GM10266 (cell line): ENCODE measurements around the gene CLASP1.

Experiments used
- DNase-seq: peaks from one replicate; pipeline ENCODE4 v3.0.0; 2012; ENCODE audit errors: extremely low spot score
- TF ChIP-seq, protein P1 (sequence below): IDR thresholded peaks from 2 replicates; pipeline ENCODE4 v1.5.1; 2012; ENCODE audit warnings: mild to moderate bottlenecking, low read depth; ENCODE audit not compliant: control insufficient read depth, insufficient read depth; ENCODE audit errors: missing control alignments

Gene CLASP1

DNA sequence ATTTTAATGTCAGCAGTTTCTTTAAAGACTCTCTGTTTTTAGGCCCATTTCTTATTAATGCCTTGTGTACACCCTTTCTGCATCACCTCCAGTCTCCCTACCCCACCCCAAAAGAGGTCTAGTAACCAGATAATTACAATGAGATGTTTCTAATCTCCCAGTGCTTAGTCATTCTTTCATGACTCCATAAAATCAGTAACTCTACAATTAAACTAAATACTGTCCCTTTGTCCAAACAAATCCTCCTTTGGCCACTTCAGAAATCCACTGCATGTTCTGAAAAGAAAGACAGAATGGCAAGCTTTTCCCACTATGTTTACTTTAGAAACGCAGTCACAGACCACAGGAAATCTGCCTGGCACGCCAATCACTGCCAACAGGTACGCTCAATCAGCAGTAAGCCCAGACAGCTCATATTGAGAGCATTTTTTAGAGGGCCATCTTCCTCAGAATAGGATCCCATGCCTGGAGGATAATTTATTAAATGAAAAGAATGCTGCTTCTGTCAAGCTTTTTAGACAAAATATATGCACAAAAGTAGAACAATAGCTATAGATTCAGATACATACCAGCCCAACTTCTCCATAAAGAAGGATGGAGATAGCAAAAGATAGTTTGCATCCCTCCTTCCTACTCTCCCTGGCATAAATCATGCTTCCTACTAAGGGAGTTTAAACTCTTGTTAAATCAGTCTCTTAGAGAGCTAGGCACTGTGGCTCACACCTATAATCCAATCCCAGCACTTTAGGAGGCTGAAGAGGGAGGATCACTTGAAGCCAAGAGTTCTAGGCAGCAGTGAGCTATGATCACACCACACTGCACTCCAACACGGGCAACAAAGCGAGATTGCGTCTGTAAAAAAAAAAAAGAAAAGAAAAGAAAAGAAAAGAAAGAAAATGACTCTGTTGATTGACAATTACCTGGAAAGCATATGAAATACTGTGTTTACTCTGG is 14.6 kb downstream of the CLASP1 start:
- TF ChIP-seq, protein P1, sequence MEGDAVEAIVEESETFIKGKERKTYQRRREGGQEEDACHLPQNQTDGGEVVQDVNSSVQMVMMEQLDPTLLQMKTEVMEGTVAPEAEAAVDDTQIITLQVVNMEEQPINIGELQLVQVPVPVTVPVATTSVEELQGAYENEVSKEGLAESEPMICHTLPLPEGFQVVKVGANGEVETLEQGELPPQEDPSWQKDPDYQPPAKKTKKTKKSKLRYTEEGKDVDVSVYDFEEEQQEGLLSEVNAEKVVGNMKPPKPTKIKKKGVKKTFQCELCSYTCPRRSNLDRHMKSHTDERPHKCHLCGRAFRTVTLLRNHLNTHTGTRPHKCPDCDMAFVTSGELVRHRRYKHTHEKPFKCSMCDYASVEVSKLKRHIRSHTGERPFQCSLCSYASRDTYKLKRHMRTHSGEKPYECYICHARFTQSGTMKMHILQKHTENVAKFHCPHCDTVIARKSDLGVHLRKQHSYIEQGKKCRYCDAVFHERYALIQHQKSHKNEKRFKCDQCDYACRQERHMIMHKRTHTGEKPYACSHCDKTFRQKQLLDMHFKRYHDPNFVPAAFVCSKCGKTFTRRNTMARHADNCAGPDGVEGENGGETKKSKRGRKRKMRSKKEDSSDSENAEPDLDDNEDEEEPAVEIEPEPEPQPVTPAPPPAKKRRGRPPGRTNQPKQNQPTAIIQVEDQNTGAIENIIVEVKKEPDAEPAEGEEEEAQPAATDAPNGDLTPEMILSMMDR, result no peak
- DNase-seq, result no peak

DNA sequence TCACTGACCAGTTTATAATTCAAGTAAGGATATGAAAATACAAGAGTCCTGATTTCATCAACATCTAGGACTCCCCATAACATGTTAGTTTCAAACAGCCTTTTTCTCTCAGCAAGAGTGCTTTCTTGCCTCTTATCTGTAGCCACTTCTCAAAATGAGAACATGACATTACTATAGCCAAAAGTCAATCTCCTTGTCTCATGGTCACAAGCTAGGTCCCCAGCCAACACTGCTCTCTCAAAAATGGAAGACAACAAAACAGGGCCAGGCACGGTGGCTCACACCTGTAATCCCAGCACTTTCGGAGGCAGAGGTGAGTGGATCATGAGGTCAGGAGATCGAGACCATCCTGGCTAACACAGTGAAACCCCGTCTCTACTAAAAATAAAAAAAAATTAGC is 15.8 kb downstream of the CLASP1 start:
- no peak for DNase-seq
- TF ChIP-seq, protein P1, result no peak

DNA sequence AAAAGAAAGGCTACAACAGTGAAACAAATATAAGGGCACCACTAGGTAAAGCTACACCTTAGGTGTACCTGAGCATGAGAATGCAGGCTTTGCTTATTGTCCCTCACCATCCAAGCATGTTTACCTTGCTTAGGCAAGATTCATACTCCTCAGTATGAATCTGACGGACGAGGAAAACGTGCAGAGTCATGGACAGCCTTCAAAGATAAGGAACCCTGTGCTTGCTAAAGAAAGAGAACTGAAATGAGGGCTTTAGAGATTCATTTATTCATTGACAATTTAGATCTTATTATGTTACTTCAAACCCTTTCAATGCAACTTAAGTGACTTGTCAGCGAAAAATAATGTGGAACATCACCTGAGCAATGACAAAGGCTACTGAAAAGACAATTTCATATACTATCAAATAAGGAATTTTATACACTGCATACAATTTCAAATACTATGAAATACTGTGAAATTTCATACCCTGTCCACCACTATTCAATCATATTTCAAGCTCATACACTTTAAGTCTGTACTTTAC is 21.7 kb downstream of the CLASP1 start:
- DNase-seq, result no peak
- TF ChIP-seq, protein P1, result no peak

DNA sequence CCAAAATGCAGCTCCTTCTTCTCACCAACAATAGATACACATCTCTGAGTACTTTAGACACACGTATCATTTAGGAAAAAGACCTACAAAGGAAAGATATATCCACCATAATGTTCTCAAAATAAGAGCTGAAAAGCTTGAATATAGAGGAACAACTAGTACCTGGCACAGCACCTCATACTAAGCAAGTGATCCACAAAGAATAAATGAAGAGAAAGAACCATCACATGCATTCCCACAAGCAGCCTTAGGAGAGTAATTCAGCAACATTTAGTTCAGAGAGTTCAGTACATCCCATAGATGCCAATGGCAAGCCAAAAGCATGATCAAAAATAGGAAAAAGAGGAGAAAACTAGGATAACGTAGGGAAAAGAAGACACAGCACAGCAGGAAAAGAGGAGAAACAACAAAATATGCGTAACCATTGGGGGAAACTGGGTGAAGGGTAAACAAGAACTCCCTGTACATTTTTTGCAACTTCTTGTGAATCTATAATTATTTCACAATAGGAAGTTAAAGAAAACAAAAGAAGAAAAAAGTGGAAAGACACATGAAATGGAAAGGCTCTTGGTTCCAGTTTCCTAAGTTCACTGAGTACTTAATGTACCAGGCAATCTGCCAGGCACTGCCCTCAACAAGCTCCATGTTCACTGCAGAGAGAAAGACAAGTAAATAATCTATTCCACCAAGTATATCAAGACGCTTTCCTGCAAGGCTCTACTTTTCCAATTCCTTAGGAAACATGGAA is 22.3 kb downstream of the CLASP1 start:
- TF ChIP-seq, protein P1, result no peak
- DNase-seq, result no peak

DNA sequence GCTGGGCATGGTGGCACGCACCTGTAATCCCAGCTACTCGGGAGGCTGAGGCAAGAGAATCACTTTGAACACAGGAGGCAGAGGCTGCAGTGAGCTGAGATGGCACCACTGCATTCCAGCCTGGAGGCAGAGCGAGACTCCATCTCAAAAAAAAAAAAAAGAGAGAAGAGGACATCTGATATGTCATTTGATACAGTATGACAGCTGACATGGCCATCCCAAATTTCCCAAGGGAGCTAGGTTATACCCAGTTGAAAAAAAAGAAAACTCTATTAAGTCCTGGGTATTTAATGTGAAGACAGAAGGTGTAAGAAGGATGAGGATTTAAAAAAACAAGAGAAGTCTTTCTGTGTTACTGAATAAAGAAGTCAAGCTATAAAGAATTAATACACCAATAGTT is 23.3 kb downstream of the CLASP1 start:
- TF ChIP-seq, protein P1, result no peak

DNA sequence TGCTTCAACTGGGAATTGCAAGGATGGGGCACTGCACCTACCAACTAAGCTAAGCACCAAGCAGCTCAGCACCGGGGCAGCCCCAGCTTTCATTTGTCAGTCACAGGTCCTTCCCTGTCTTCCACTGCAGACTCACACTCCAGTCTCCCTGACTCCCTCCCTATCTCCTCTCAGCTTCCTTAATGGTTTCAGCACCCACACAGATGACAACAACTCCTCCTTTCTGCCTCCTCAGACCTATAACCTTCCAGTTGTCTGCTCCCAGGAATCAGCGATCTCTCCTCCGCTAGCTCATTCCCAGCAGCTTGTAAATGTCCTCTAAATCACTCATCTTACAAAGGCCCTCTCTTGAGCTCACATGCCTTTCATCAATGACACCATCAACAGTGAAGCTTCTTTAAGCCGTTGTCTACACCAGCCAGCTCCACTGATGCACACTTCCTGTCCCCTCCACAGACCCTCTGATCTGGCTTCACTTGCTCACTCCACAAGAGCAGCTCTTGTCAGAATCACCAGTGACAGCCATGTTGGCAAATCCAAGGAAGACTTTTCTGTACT is 32.1 kb downstream of the CLASP1 start:
- DNase-seq, result no peak
- TF ChIP-seq, protein P1, result no peak

More for the DNA sequence above, 23.3 kb downstream of the CLASP1 start:
- DNase-seq, result no peak

DNA sequence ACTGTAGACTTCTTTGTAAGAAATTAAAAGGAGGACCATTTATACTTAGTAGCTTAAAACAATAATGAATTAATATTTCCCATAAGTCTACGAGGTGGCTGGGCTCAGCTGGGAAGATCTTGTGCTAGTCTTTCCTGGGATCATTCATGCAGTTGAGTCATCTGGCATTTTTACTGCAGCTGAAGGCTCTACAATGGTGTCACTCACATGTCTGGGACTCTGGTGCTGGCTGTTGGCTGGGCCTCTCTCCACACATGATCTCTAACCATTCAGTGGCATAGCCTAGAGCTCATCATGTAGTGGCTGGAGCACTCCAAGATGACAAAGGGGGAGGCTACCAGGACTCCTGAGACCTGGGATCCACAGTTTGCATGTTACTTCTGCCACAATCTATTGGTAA is 35.5 kb downstream of the CLASP1 start:
- DNase-seq, result no peak
- TF ChIP-seq, protein P1, result no peak
